H1 (cell line): ENCODE results near the gene EMC1. TPM values are rescaled to one million over a fixed set of nuclear protein-coding genes. Genes with fewer than 3 reads are reported as not detected.

Experiments used
- BRCA1 ChIP-seq: IDR thresholded peaks from 2 replicates; pipeline ENCODE4 v1.6.1; 2012; ENCODE audit warnings: low read depth, low read length, improper control_type of control experiment
- FOSL1 ChIP-seq: IDR thresholded peaks from 2 replicates; pipeline ENCODE4 v1.6.1; 2011; ENCODE audit warnings: mild to moderate bottlenecking, low read depth, low read length, moderate library complexity; ENCODE audit not compliant: insufficient read depth
- JUN ChIP-seq: IDR thresholded peaks from 2 replicates; pipeline ENCODE4 v1.6.1; 2011; ENCODE audit warnings: low read depth, mild to moderate bottlenecking, improper control_type of control experiment, low read length
- NANOG ChIP-seq: IDR thresholded peaks from 2 replicates; pipeline ENCODE4 v1.6.1; 2011; ENCODE audit warnings: low read length, low read depth, mild to moderate bottlenecking, inconsistent platforms; ENCODE audit not compliant: insufficient read depth, poor library complexity, severe bottlenecking
- SP4 ChIP-seq: IDR thresholded peaks from 2 replicates; pipeline ENCODE4 v1.6.1; 2012; ENCODE audit warnings: low read length, inconsistent platforms
- SUZ12 ChIP-seq: fragments of 200-600 bp; sonication (generic); IDR thresholded peaks from 2 replicates; pipeline ENCODE4 v1.6.1; 2012; ENCODE audit warnings: mild to moderate bottlenecking, inconsistent platforms, low read length, moderate library complexity, mixed read lengths
- ZNF274 ChIP-seq: IDR thresholded peaks from 2 replicates; pipeline ENCODE4 v1.7.0; 2012; ENCODE audit warnings: low read length, borderline replicate concordance; ENCODE audit errors: extremely low read depth
- polyA plus RNA-seq, 7 experiments: library from polyadenylated mRNA; depleted of rRNA in 3 of 7; stranded (reverse) in 5 of 7; unstranded in 2 of 7; fragments of >200 nt in 5 of 7; fragments of 200-250 nt in 2 of 7; gene quantifications; 1 replicate in 5 of 7; 2 replicates in 1 of 7; 4 replicates in 1 of 7; pipeline versions ENCODE4 v1.2.1 to v1.2.3, GENCODE V29; 2011 to 2013; ENCODE audit warnings: missing spikeins in 2 of 7, mixed read lengths in 2 of 7
- total RNA-seq: library from RNA; stranded (reverse); fragmentation: NEBNext Ultra II Directional; extraction: Animal tissue kit (Norgen Biotek cat#: 25700); gene quantifications from 2 replicates; pipeline ENCODE4 v1.2.1, GENCODE V29; 2021
- TF ChIP-seq, protein P1 (sequence below): fragments of 300-600 bp; sonication (generic); IDR thresholded peaks from 2 replicates; pipeline ENCODE4 v1.7.1; 2012; ENCODE audit warnings: low read length, moderate library complexity, mild to moderate bottlenecking, inconsistent platforms; ENCODE audit not compliant: insufficient replicate concordance

The EMC1 gene
- total and polyA plus RNA-seq, 2 of the 8 experiments (the other 6 are each of a cell fraction or from before 2014, with no cell fraction given): 51.0 to 53.5 TPM

DNA sequence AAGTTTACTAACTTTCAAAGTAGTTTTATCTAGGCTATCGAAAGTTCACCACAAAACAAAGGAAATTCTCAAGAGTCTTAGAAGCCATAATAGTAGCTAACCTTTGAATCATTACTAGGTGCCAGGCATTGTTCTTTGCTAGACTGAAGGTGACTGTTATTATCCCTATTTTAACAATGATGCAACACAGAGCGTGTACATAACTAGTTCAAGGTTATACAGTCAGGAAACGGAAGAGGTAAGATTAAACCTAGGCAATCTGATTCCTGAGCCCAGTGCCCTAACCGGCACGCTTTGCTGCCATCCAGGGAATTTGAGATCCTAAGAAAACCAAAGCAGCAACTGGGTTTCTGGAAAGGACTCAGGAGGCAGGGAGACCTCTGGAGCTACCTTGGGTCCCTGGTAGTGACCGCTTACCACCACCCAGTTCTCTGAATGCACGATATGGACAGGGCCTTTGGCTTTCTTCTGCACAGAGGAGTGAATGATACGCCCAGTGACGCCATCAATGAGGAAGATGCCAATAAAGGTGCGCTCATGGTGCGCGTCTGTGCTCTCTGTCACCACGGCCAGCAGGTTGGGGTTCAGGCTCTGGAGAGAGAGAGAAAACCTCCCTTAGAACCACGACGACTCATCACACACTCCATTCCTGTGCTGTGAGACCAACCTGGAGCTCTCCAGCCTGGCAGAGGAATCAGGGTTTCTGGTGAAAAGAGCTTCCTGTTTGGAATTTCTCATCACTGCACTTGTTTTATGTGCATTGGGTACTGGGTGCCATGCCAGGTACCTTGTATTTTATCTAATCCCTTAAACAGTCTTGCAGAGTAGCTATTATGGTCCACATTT, 28.1 kb downstream of the EMC1 start (continued):
- TF ChIP-seq JUN (no peak), BRCA1 (no peak), NANOG (no peak), ZNF274 (no peak), SP4 (no peak), FOSL1 (no peak), SUZ12 (no peak)
- TF ChIP-seq, protein P1, sequence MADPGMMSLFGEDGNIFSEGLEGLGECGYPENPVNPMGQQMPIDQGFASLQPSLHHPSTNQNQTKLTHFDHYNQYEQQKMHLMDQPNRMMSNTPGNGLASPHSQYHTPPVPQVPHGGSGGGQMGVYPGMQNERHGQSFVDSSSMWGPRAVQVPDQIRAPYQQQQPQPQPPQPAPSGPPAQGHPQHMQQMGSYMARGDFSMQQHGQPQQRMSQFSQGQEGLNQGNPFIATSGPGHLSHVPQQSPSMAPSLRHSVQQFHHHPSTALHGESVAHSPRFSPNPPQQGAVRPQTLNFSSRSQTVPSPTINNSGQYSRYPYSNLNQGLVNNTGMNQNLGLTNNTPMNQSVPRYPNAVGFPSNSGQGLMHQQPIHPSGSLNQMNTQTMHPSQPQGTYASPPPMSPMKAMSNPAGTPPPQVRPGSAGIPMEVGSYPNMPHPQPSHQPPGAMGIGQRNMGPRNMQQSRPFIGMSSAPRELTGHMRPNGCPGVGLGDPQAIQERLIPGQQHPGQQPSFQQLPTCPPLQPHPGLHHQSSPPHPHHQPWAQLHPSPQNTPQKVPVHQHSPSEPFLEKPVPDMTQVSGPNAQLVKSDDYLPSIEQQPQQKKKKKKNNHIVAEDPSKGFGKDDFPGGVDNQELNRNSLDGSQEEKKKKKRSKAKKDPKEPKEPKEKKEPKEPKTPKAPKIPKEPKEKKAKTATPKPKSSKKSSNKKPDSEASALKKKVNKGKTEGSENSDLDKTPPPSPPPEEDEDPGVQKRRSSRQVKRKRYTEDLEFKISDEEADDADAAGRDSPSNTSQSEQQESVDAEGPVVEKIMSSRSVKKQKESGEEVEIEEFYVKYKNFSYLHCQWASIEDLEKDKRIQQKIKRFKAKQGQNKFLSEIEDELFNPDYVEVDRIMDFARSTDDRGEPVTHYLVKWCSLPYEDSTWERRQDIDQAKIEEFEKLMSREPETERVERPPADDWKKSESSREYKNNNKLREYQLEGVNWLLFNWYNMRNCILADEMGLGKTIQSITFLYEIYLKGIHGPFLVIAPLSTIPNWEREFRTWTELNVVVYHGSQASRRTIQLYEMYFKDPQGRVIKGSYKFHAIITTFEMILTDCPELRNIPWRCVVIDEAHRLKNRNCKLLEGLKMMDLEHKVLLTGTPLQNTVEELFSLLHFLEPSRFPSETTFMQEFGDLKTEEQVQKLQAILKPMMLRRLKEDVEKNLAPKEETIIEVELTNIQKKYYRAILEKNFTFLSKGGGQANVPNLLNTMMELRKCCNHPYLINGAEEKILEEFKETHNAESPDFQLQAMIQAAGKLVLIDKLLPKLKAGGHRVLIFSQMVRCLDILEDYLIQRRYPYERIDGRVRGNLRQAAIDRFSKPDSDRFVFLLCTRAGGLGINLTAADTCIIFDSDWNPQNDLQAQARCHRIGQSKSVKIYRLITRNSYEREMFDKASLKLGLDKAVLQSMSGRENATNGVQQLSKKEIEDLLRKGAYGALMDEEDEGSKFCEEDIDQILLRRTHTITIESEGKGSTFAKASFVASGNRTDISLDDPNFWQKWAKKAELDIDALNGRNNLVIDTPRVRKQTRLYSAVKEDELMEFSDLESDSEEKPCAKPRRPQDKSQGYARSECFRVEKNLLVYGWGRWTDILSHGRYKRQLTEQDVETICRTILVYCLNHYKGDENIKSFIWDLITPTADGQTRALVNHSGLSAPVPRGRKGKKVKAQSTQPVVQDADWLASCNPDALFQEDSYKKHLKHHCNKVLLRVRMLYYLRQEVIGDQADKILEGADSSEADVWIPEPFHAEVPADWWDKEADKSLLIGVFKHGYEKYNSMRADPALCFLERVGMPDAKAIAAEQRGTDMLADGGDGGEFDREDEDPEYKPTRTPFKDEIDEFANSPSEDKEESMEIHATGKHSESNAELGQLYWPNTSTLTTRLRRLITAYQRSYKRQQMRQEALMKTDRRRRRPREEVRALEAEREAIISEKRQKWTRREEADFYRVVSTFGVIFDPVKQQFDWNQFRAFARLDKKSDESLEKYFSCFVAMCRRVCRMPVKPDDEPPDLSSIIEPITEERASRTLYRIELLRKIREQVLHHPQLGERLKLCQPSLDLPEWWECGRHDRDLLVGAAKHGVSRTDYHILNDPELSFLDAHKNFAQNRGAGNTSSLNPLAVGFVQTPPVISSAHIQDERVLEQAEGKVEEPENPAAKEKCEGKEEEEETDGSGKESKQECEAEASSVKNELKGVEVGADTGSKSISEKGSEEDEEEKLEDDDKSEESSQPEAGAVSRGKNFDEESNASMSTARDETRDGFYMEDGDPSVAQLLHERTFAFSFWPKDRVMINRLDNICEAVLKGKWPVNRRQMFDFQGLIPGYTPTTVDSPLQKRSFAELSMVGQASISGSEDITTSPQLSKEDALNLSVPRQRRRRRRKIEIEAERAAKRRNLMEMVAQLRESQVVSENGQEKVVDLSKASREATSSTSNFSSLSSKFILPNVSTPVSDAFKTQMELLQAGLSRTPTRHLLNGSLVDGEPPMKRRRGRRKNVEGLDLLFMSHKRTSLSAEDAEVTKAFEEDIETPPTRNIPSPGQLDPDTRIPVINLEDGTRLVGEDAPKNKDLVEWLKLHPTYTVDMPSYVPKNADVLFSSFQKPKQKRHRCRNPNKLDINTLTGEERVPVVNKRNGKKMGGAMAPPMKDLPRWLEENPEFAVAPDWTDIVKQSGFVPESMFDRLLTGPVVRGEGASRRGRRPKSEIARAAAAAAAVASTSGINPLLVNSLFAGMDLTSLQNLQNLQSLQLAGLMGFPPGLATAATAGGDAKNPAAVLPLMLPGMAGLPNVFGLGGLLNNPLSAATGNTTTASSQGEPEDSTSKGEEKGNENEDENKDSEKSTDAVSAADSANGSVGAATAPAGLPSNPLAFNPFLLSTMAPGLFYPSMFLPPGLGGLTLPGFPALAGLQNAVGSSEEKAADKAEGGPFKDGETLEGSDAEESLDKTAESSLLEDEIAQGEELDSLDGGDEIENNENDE: no peak
